ENCODE data around the gene ZNF460. TPM values are rescaled to one million over a fixed set of nuclear protein-coding genes. Genes with fewer than 3 reads are reported as not detected.

ZNF460 gene
- total and polyA plus RNA-seq, 2 of the 4 experiments (the other 2 are of a cell fraction), result 3.6 to 55.2 TPM

- DNase-seq, result peak; percentile 96
Measured at GRCh38 chr19:57269515-57270250, 10.6 kb upstream of the ZNF460 start.

More at GRCh38 chr19:57269515-57270250, 10.6 kb upstream of the ZNF460 start:
- peak; percentile 91 for ATAC-seq (ENCODE audit: low read depth)
- Histone ChIP-seq H3K23ac (ENCODE audit: low read depth, low read length) (peak overlapping the region; percentile 14; the same call in 1 of the 2 replicates), H3K4me2 (ENCODE audit: low read depth, low read length) (peak overlapping the region; percentile 31), H3K27me3 (ENCODE audit: control insufficient read depth, insufficient read depth, low read length) (no peaks in the 10 kb centered on the region), H2AK9ac (replicated peaks; ENCODE audit: low read depth, low read length, poor library complexity) (no peak overlapping the region), H2BK120ac (ENCODE audit: low read depth, low read length) (peak overlapping the region; percentile 64), H2AFZ (replicated peaks; ENCODE audit: low read length, poor library complexity) (no peak overlapping the region), H2AK5ac (ENCODE audit: low read depth, low read length) (peak overlapping the region; percentile 77), H3K18ac (ENCODE audit: low read depth, low read length) (no peak overlapping the region), H3K27ac (ENCODE audit: insufficient read depth, low read length) (peak overlapping the region; percentile 91), H4K5ac (ENCODE audit: low read depth, low read length) (no peak overlapping the region), H2BK20ac (ENCODE audit: low read depth, low read length) (peak overlapping the region; percentile 64), H3K56ac (ENCODE audit: extremely low read depth, insufficient read depth, low read length) (no peak overlapping the region), H3K9me3 (ENCODE audit: control insufficient read depth, insufficient read depth, low read length) (no peaks in the 10 kb centered on the region), H4K91ac (ENCODE audit: insufficient read depth, low read depth, low read length) (peak overlapping the region; percentile 83), H3K9me1 (ENCODE audit: insufficient read depth, low read length) (0 out of 2 replicates have a peak, but pooled peaks cover 3% of the 10 kb centered on the region), H3K36me3 (ENCODE audit: control insufficient read depth, insufficient read depth, low read length) (no peaks in the 10 kb centered on the region; the same call in 1 of the 2 replicates), H2BK5ac (ENCODE audit: low read depth, low read length, poor library complexity, severe bottlenecking) (peak overlapping the region; percentile 69), H4K8ac (ENCODE audit: low read depth in 2 of 2, low read length in 2 of 2) (peak overlapping the region in 1 of 2 experiments; percentile 44; a peak in 1 of 4 replicates), H3K79me1 (ENCODE audit: low read depth in 1 of 2, low read length in 2 of 2) (peaks cover 0 to 8% of the 10 kb centered on the region in 2 experiments; a peak in 1 of 4 replicates), H3K4ac (ENCODE audit: low read depth, low read length) (peak overlapping the region; percentile 42), H3K9ac (ENCODE audit: low read depth, low read length) (peak overlapping the region; percentile 31; the same call in 1 of the 2 replicates), H4K20me1 (ENCODE audit: insufficient read depth, low read length) (no peaks in the 10 kb centered on the region), H2BK15ac (ENCODE audit: low read depth, low read length) (peak overlapping the region; percentile 63; the same call in 2 of the 3 replicates), H3K4me1 (ENCODE audit: control insufficient read depth, insufficient read depth, low read length) (peaks cover 8% of the 10 kb centered on the region), H3K4me3 (ENCODE audit: insufficient read depth, low read depth, low read length) (no peak overlapping the region), H3K14ac (replicated peaks; ENCODE audit: low read depth, low read length) (no peak overlapping the region; the same call in 1 of the 2 replicates)
- in situ Hi-C loops (cut with MboI; ENCODE audit: low sequenced_read_pairs), result no loop called here
- ChIA-PET POLR2A (ENCODE audit: unreplicated experiment) (interaction anchor here (1.0 kb wide), 1 partner anchor 10 kb away, joined by 8 read pairs; no protein-coding TSS in a partner anchor), CTCF (no interaction called here)
- WGBS, 2 experiments (ENCODE audit: extremely low coverage in 2 of 2, insufficient read length in 1 of 2), result 100% methylated on average over 1 of the region's 4 CpGs; no CpG with 5 or more reads in 1 of the 2 experiments
- TF ChIP-seq FOS (IDR thresholded peaks at IDR 0.05; ENCODE audit: low read depth, low read length), result peak; percentile 88
- no peak for TF ChIP-seq RCOR1 (IDR thresholded peaks at IDR 0.05; ENCODE audit: insufficient replicate concordance, low read length)
- dilution Hi-C loops (cut with HindIII; ENCODE audit: low sequenced_read_pairs, unreplicated experiment), result no loop called here
- intact Hi-C loops (cut with micrococcal nuclease), result no loop called here
- no TSS peak for BruUV-seq (replicated peaks)

Measured in IMR-90 (cell line).